MM.1S (cell line): Measurements from ENCODE around the gene ADAM15.

Experiments used
- EZH2 ChIP-seq: fragments of 300-600 bp; sonication (generic); optimal IDR thresholded peaks from 2 replicates; pipeline ENCODE3; 2017; ENCODE audit warnings: low read depth, mild to moderate bottlenecking, antibody characterized with exemption, low read length, mixed read lengths
- EZH2phosphoT487 ChIP-seq: fragments of 300-600 bp; sonication (generic); IDR thresholded peaks from 2 replicates; pipeline ENCODE4 v1.6.1; 2018; ENCODE audit warnings: antibody characterized with exemption, low read length
- TF ChIP-seq, protein P1 (sequence below): fragments of 300-600 bp; sonication (generic); IDR thresholded peaks from 2 replicates; pipeline ENCODE4 v1.5.1; 2016; ENCODE audit warnings: antibody characterized with exemption, low read length, mixed read lengths

- TF ChIP-seq, protein P1, sequence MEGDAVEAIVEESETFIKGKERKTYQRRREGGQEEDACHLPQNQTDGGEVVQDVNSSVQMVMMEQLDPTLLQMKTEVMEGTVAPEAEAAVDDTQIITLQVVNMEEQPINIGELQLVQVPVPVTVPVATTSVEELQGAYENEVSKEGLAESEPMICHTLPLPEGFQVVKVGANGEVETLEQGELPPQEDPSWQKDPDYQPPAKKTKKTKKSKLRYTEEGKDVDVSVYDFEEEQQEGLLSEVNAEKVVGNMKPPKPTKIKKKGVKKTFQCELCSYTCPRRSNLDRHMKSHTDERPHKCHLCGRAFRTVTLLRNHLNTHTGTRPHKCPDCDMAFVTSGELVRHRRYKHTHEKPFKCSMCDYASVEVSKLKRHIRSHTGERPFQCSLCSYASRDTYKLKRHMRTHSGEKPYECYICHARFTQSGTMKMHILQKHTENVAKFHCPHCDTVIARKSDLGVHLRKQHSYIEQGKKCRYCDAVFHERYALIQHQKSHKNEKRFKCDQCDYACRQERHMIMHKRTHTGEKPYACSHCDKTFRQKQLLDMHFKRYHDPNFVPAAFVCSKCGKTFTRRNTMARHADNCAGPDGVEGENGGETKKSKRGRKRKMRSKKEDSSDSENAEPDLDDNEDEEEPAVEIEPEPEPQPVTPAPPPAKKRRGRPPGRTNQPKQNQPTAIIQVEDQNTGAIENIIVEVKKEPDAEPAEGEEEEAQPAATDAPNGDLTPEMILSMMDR, result no peak
- TF ChIP-seq EZH2 (no peak), EZH2phosphoT487 (no peak)
These were observed 47.8 kb upstream of the ADAM15 start for GRCh38 chr1:155003227-155003765.
